Retinal pigment epithelial cell (primary cell): ENCODE data around the gene WDR12.
A peak's percentile ranks its signal among the peaks of the same experiment; 100 is the strongest.
"Not testable (repeated sequence)": the region's sequence is repeated elsewhere in the genome, so short reads cannot be mapped to it uniquely, and the experiment has no call there.

ENCODE experiments used
- DNase-seq: peaks from one replicate; pipeline ENCODE4 v3.0.0-alpha.2; 2010; ENCODE audit warnings: low read depth
- H3K4me3 ChIP-seq: 2 replicates; pipeline ENCODE4 v1.5.1; 2011; ENCODE audit warnings: mild to moderate bottlenecking, low read length, control low read depth, moderate library complexity
- TF ChIP-seq, protein P1 (sequence below): conservative IDR thresholded peaks from 2 replicates; pipeline ENCODE4 v1.5.1; 2011; ENCODE audit warnings: low read depth, low read length, control low read depth, inconsistent platforms

The WDR12 gene

GRCh38 chr2:202911512-202912341, at the start of gene WDR12, which contains the start of gene CARF:
Gene WDR12, minus strand, starts transcription at chr2:202911673. Its CDS starts 197 bp downstream, at chr2:202911476.
Gene CARF, plus strand, starts transcription at chr2:202912275. Its CDS starts 29,628 bp downstream, at chr2:202941903.
- peak within 1 kb of the TSS; percentile 94 for H3K4me3 ChIP-seq
- TF ChIP-seq, protein P1, sequence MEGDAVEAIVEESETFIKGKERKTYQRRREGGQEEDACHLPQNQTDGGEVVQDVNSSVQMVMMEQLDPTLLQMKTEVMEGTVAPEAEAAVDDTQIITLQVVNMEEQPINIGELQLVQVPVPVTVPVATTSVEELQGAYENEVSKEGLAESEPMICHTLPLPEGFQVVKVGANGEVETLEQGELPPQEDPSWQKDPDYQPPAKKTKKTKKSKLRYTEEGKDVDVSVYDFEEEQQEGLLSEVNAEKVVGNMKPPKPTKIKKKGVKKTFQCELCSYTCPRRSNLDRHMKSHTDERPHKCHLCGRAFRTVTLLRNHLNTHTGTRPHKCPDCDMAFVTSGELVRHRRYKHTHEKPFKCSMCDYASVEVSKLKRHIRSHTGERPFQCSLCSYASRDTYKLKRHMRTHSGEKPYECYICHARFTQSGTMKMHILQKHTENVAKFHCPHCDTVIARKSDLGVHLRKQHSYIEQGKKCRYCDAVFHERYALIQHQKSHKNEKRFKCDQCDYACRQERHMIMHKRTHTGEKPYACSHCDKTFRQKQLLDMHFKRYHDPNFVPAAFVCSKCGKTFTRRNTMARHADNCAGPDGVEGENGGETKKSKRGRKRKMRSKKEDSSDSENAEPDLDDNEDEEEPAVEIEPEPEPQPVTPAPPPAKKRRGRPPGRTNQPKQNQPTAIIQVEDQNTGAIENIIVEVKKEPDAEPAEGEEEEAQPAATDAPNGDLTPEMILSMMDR = no peak
- DNase-seq = peak; percentile 83

GRCh38 chr2:202960524-202960923, 49.1 kb upstream of the WDR12 start:
- TF ChIP-seq, protein P1 = no peak
- DNase-seq = no peak
- no peak overlapping the region for H3K4me3 ChIP-seq

DNA sequence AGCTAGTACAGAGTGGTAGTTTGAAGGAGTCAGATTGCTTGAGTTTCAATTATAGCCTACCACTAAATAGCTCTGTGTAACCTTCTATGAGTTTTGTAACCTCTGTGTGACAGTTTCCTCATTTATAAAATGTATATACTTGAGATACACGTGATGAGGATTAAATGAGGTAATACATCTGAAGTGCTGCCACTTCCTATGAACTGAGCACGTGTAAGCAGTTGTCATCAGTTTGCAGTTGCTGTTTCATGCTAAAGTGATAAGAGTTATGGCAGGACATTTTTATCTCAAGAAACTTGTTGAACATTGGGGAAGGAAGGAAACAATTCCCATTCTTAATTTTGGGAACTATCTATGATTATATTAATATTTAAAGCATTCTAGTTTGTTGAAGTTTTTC, 39.1 kb upstream of the WDR12 start:
- TF ChIP-seq, protein P1 = no peak
- H3K4me3 ChIP-seq = no peak overlapping the region
- DNase-seq = peak; percentile 18

- DNase-seq, H3K4me3 ChIP-seq: not testable (repeated sequence)
Observed at GRCh38 chr2:202949333-202949732, 37.9 kb upstream of the WDR12 start.

- no peak overlapping the region for H3K4me3 ChIP-seq
- TF ChIP-seq, protein P1 = no peak
- DNase-seq = no peak
Observed at GRCh38 chr2:202945497-202945896, 34.0 kb upstream of the WDR12 start.

DNA sequence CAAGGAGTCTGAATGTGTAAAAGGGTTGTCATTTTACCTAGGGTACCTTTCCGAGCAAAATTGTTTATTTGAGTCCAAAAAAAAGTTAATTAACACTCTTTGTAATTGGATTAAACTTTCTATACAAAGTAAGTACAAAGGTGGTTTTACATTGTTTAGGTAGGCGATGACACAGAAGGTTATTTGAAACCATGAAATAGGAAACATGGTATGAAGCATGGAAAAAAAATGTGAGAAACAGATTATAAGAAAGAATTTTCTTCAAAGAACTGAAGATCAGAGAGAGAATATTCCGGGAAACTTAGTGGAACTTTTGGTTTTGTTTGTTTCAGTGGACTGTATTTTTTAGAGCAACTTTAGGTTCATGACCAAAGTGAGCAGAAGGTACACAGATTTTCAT, 33.3 kb upstream of the WDR12 start:
- no peak for DNase-seq
- no peak overlapping the region for H3K4me3 ChIP-seq
- TF ChIP-seq, protein P1 = no peak

- TF ChIP-seq, protein P1 = no peak
- no peak for DNase-seq
- no peak overlapping the region for H3K4me3 ChIP-seq
Observed at GRCh38 chr2:202944408-202944807, 32.9 kb upstream of the WDR12 start.
